ENCODE data around the gene DNAJC10. TPM values are rescaled to one million over a fixed set of nuclear protein-coding genes. Genes with fewer than 3 reads are reported as not detected.
"Not testable (repeated sequence)": the region's sequence is repeated elsewhere in the genome, so short reads cannot be mapped to it uniquely, and the experiment has no call there.

Gene DNAJC10
- total and polyA plus RNA-seq, 4 donors: 29.7 to 131 (median 87.1) TPM

GRCh38 chr2:182782686-182783085 lies 66.6 kb downstream of the DNAJC10 start:
- 59 to 61% methylated on average over 3 of the region's 3 CpGs for WGBS, 2 donors
- intact Hi-C loops (cut with DNase I): not testable (repeated sequence)

GRCh38 chr2:182784058-182784706 lies 68.1 kb downstream of the DNAJC10 start:
- intact Hi-C loops (cut with DNase I): loop anchor here (2.0 kb wide), 2 partner anchors 195 to 197 kb away; no protein-coding TSS in a partner anchor
- DNase-seq (no peak), ATAC-seq (ENCODE audit: low FRiP score) (no peak)
- Histone ChIP-seq H3K4me1 (ENCODE audit: control insufficient read depth in 1 of 2, insufficient read depth in 2 of 2, low read length in 2 of 2) (no peaks in the 10 kb centered on the region), H3K9me3 (ENCODE audit: control insufficient read depth, low read length) (no peaks in the 10 kb centered on the region), H3K4me3 (ENCODE audit: low read length in 2 of 2) (no peak overlapping the region), H3K27me3 (ENCODE audit: control insufficient read depth in 1 of 2, insufficient read depth in 2 of 2, low read length in 1 of 2) (no peaks in the 10 kb centered on the region), H3K27ac (ENCODE audit: low read depth in 1 of 2, low read length in 2 of 2) (no peak overlapping the region), H3K36me3 (ENCODE audit: control insufficient read depth in 1 of 2, insufficient read depth in 2 of 2, low read length in 1 of 2) (peaks cover 0 to 3% of the 10 kb centered on the region in 2 donors)
- 69 to 71% methylated on average over 4 of the region's 4 CpGs for WGBS, 2 donors

More at GRCh38 chr2:182782686-182783085, 66.6 kb downstream of the DNAJC10 start:
- H3K9me3 ChIP-seq (ENCODE audit: control insufficient read depth, low read length); H3K4me1 ChIP-seq (ENCODE audit: control insufficient read depth in 1 of 2, insufficient read depth in 2 of 2, low read length in 2 of 2); H3K36me3 ChIP-seq (ENCODE audit: control insufficient read depth in 1 of 2, insufficient read depth in 2 of 2, low read length in 1 of 2); H3K4me3 ChIP-seq (ENCODE audit: low read length in 2 of 2); DNase-seq; H3K27me3 ChIP-seq (ENCODE audit: control insufficient read depth in 1 of 2, insufficient read depth in 2 of 2, low read length in 1 of 2); H3K27ac ChIP-seq (ENCODE audit: low read depth in 1 of 2, low read length in 2 of 2); ATAC-seq (ENCODE audit: low FRiP score): not testable (repeated sequence)

GRCh38 chr2:182784777-182785176 lies 68.7 kb downstream of the DNAJC10 start:
- no peak for DNase-seq
- Histone ChIP-seq H3K9me3 (ENCODE audit: control insufficient read depth, low read length) (no peaks in the 10 kb centered on the region), H3K27me3 (ENCODE audit: control insufficient read depth in 1 of 2, insufficient read depth in 2 of 2, low read length in 1 of 2) (no peaks in the 10 kb centered on the region), H3K4me3 (ENCODE audit: low read length in 2 of 2) (no peak overlapping the region), H3K4me1 (ENCODE audit: control insufficient read depth in 1 of 2, insufficient read depth in 2 of 2, low read length in 2 of 2) (no peaks in the 10 kb centered on the region), H3K36me3 (ENCODE audit: control insufficient read depth in 1 of 2, insufficient read depth in 2 of 2, low read length in 1 of 2) (peaks cover 0 to 2% of the 10 kb centered on the region in 2 donors), H3K27ac (ENCODE audit: low read depth in 1 of 2, low read length in 2 of 2) (no peak overlapping the region)
- no peak for ATAC-seq (ENCODE audit: low FRiP score)
- intact Hi-C loops (cut with DNase I): loop anchor here (2.0 to 5.0 kb wide), 3 partner anchors 183 to 196 kb away; no protein-coding TSS in a partner anchor
- WGBS, 2 donors: 9 to 18% methylated on average over 1 of the region's 1 CpG

GRCh38 chr2:182792441-182792840 lies 76.4 kb downstream of the DNAJC10 start:
- DNase-seq (no peak), ATAC-seq (ENCODE audit: low FRiP score) (no peak)
- intact Hi-C loops (cut with DNase I): loop anchor here in 1 of 2 donors (5.0 kb wide), 1 partner anchor 75 kb away; the partner anchor contains the start of gene FRZB
- Histone ChIP-seq H3K4me3 (ENCODE audit: low read length in 2 of 2) (no peak overlapping the region), H3K27ac (ENCODE audit: low read depth in 1 of 2, low read length in 2 of 2) (no peak overlapping the region), H3K36me3 (ENCODE audit: control insufficient read depth in 1 of 2, insufficient read depth in 2 of 2, low read length in 1 of 2) (no peaks in the 10 kb centered on the region), H3K27me3 (ENCODE audit: control insufficient read depth in 1 of 2, insufficient read depth in 2 of 2, low read length in 1 of 2) (no peaks in the 10 kb centered on the region), H3K4me1 (ENCODE audit: control insufficient read depth in 1 of 2, insufficient read depth in 2 of 2, low read length in 2 of 2) (peaks cover 0 to 2% of the 10 kb centered on the region in 2 donors), H3K9me3 (ENCODE audit: control insufficient read depth, low read length) (no peaks in the 10 kb centered on the region)
- 96 to 99% methylated on average over 2 of the region's 2 CpGs for WGBS, 2 donors

GRCh38 chr2:182798736-182799135 lies 82.7 kb downstream of the DNAJC10 start:
- no peaks in the 10 kb centered on the region for H3K9me3 ChIP-seq (ENCODE audit: control insufficient read depth, low read length)
- no peak for ATAC-seq (ENCODE audit: low FRiP score)
- no peak for DNase-seq
- peaks cover 0 to 2% of the 10 kb centered on the region in 2 donors for H3K4me1 ChIP-seq (ENCODE audit: control insufficient read depth in 1 of 2, insufficient read depth in 2 of 2, low read length in 2 of 2)
- no peaks in the 10 kb centered on the region for H3K36me3 ChIP-seq (ENCODE audit: control insufficient read depth in 1 of 2, insufficient read depth in 2 of 2, low read length in 1 of 2)
- H3K27me3 ChIP-seq (ENCODE audit: control insufficient read depth in 1 of 2, insufficient read depth in 2 of 2, low read length in 1 of 2): no peaks in the 10 kb centered on the region
- no peak overlapping the region for H3K4me3 ChIP-seq (ENCODE audit: low read length in 2 of 2)
- 89 to 95% methylated on average over 2 of the region's 2 CpGs for WGBS, 2 donors
- no peak overlapping the region for H3K27ac ChIP-seq (ENCODE audit: low read depth in 1 of 2, low read length in 2 of 2)
- intact Hi-C loops (cut with DNase I): no loop called here

GRCh38 chr2:182804128-182804527 lies 88.1 kb downstream of the DNAJC10 start:
- ATAC-seq (ENCODE audit: low FRiP score) (no peak), DNase-seq (no peak)
- Histone ChIP-seq H3K9me3 (ENCODE audit: control insufficient read depth, low read length) (no peaks in the 10 kb centered on the region), H3K27me3 (ENCODE audit: control insufficient read depth in 1 of 2, insufficient read depth in 2 of 2, low read length in 1 of 2) (no peaks in the 10 kb centered on the region), H3K4me1 (ENCODE audit: control insufficient read depth in 1 of 2, insufficient read depth in 2 of 2, low read length in 2 of 2) (no peaks in the 10 kb centered on the region), H3K27ac (ENCODE audit: low read depth in 1 of 2, low read length in 2 of 2) (no peak overlapping the region), H3K4me3 (ENCODE audit: low read length in 2 of 2) (no peak overlapping the region), H3K36me3 (ENCODE audit: control insufficient read depth in 1 of 2, insufficient read depth in 2 of 2, low read length in 1 of 2) (no peaks in the 10 kb centered on the region)
- 82 to 85% methylated on average over 5 of the region's 5 CpGs for WGBS, 2 donors
- intact Hi-C loops (cut with DNase I): no loop called here

GRCh38 chr2:182807319-182807718 lies 91.3 kb downstream of the DNAJC10 start:
- H3K27ac ChIP-seq (ENCODE audit: low read depth in 1 of 2, low read length in 2 of 2): no peak overlapping the region
- no peaks in the 10 kb centered on the region for H3K36me3 ChIP-seq (ENCODE audit: control insufficient read depth in 1 of 2, insufficient read depth in 2 of 2, low read length in 1 of 2)
- intact Hi-C loops (cut with DNase I): no loop called here
- H3K4me1 ChIP-seq (ENCODE audit: control insufficient read depth in 1 of 2, insufficient read depth in 2 of 2, low read length in 2 of 2): no peaks in the 10 kb centered on the region
- ATAC-seq (ENCODE audit: low FRiP score): no peak
- no peaks in the 10 kb centered on the region for H3K9me3 ChIP-seq (ENCODE audit: control insufficient read depth, low read length)
- H3K4me3 ChIP-seq (ENCODE audit: low read length in 2 of 2): no peak overlapping the region
- DNase-seq: no peak
- 93 to 95% methylated on average over 3 of the region's 3 CpGs for WGBS, 2 donors
- H3K27me3 ChIP-seq (ENCODE audit: control insufficient read depth in 1 of 2, insufficient read depth in 2 of 2, low read length in 1 of 2): no peaks in the 10 kb centered on the region

- H3K4me3 ChIP-seq (ENCODE audit: low read length in 2 of 2): no peak overlapping the region
- H3K36me3 ChIP-seq (ENCODE audit: control insufficient read depth in 1 of 2, insufficient read depth in 2 of 2, low read length in 1 of 2): no peaks in the 10 kb centered on the region
- intact Hi-C loops (cut with DNase I): no loop called here
- no peak for DNase-seq
- no peaks in the 10 kb centered on the region for H3K4me1 ChIP-seq (ENCODE audit: control insufficient read depth in 1 of 2, insufficient read depth in 2 of 2, low read length in 2 of 2)
- no peak overlapping the region for H3K27ac ChIP-seq (ENCODE audit: low read depth in 1 of 2, low read length in 2 of 2)
- no peaks in the 10 kb centered on the region for H3K27me3 ChIP-seq (ENCODE audit: control insufficient read depth in 1 of 2, insufficient read depth in 2 of 2, low read length in 1 of 2)
- no peak for ATAC-seq (ENCODE audit: low FRiP score)
- 79% methylated on average over 3 of the region's 3 CpGs for WGBS, 2 donors
- no peaks in the 10 kb centered on the region for H3K9me3 ChIP-seq (ENCODE audit: control insufficient read depth, low read length)
Measured at GRCh38 chr2:182810087-182810486, 94.0 kb downstream of the DNAJC10 start.

GRCh38 chr2:182814380-182814779 lies 98.3 kb downstream of the DNAJC10 start:
- WGBS, 2 donors: 80 to 82% methylated on average over 6 of the region's 6 CpGs

More at GRCh38 chr2:182814380-182814779, 98.3 kb downstream of the DNAJC10 start:
- Histone ChIP-seq H3K4me3 (ENCODE audit: low read length in 2 of 2) (no peak overlapping the region), H3K9me3 (ENCODE audit: control insufficient read depth, low read length) (no peaks in the 10 kb centered on the region), H3K4me1 (ENCODE audit: control insufficient read depth in 1 of 2, insufficient read depth in 2 of 2, low read length in 2 of 2) (no peaks in the 10 kb centered on the region), H3K27ac (ENCODE audit: low read depth in 1 of 2, low read length in 2 of 2) (no peak overlapping the region), H3K36me3 (ENCODE audit: control insufficient read depth in 1 of 2, insufficient read depth in 2 of 2, low read length in 1 of 2) (no peaks in the 10 kb centered on the region), H3K27me3 (ENCODE audit: control insufficient read depth in 1 of 2, insufficient read depth in 2 of 2, low read length in 1 of 2) (no peaks in the 10 kb centered on the region)
- no peak for ATAC-seq (ENCODE audit: low FRiP score)
- intact Hi-C loops (cut with DNase I): no loop called here
- DNase-seq: no peak
